OCI-LY7 (cell line): ENCODE measurements around the gene NFE2L3. TPM values are rescaled to one million over a fixed set of nuclear protein-coding genes. Genes with fewer than 3 reads are reported as not detected.

ENCODE experiments used
- BruUV-seq: library from RNA; stranded (reverse); fragments of 400-500 nt; replicated peaks from 2 replicates; lab custom pipeline; 2021; lab: Mats Ljungman, UMichigan
- CTCF ChIA-PET: fragments of 300-600 bp; sonication (Branson Sonifier 250); formaldehyde crosslinking; loops from one replicate; lab custom pipeline; 2022; ENCODE audit warnings: antibody characterized with exemption; ENCODE audit not compliant: unreplicated experiment; lab: Charles Lee
- POLR2A ChIA-PET: fragments of 300-600 bp; sonication (Branson Sonifier 250); formaldehyde crosslinking; loops from one replicate; lab custom pipeline; 2022; ENCODE audit warnings: antibody characterized with exemption; lab: Charles Lee
- DNase-seq: peaks from one replicate; pipeline ENCODE4 v3.0.0-alpha.2; 2015; ENCODE audit warnings: low spot score
- H2AFZ ChIP-seq: fragments of 200-600 bp; sonication (generic), shearing (Covaris generic); 2 replicates; pipeline ENCODE4 v1.6.1; 2014; ENCODE audit warnings: mild to moderate bottlenecking, antibody characterized with exemption, low read length, moderate library complexity
- H3K27ac ChIP-seq: fragments of 200-600 bp; sonication (generic); 2 replicates; pipeline ENCODE4 v1.5.1; 2014; ENCODE audit warnings: mixed run types, low read depth, mild to moderate bottlenecking, moderate library complexity, low read length, inconsistent platforms; ENCODE audit not compliant: poor library complexity, severe bottlenecking
- H3K36me3 ChIP-seq: fragments of 200-600 bp; sonication (generic); 2 replicates; pipeline ENCODE4 v1.6.1; 2014; ENCODE audit warnings: mild to moderate bottlenecking, antibody characterized with exemption, low read length, moderate library complexity, mixed read lengths; ENCODE audit not compliant: insufficient read depth
- H3K4me1 ChIP-seq: fragments of 200-600 bp; sonication (generic); 2 replicates; pipeline ENCODE4 v1.5.1; 2014; ENCODE audit warnings: mild to moderate bottlenecking, low read length; ENCODE audit not compliant: insufficient read depth, poor library complexity, severe bottlenecking
- H3K4me2 ChIP-seq: fragments of 200-600 bp; sonication (generic); 2 replicates; pipeline ENCODE4 v1.6.1; 2014; ENCODE audit warnings: mild to moderate bottlenecking, low read length
- H3K4me3 ChIP-seq: fragments of 200-600 bp; sonication (generic); 2 replicates; pipeline ENCODE4 v1.5.1; 2014; ENCODE audit warnings: mild to moderate bottlenecking, low read depth, low read length; ENCODE audit not compliant: poor library complexity, severe bottlenecking
- H3K79me2 ChIP-seq: fragments of 200-600 bp; sonication (generic); 2 replicates; pipeline ENCODE4 v1.6.1; 2016; ENCODE audit warnings: low read depth, mild to moderate bottlenecking, low read length, moderate library complexity, mixed read lengths; ENCODE audit not compliant: insufficient read depth
- H3K9me2 ChIP-seq: fragments of 200-600 bp; sonication (generic); 2 replicates; pipeline ENCODE4 v1.6.1; 2016; ENCODE audit warnings: mild to moderate bottlenecking, low read length, mixed read lengths; ENCODE audit not compliant: insufficient read depth
- H3K9me3 ChIP-seq: fragments of 200-600 bp; sonication (generic); 2 replicates; pipeline ENCODE4 v1.6.1; 2014; ENCODE audit warnings: mild to moderate bottlenecking, mixed run types, low read length, mixed read lengths
- H4K20me1 ChIP-seq: fragments of 200-600 bp; sonication (generic); 2 replicates; pipeline ENCODE4 v1.6.1; 2014; ENCODE audit warnings: mild to moderate bottlenecking, antibody characterized with exemption, low read length, moderate library complexity, mixed read lengths; ENCODE audit not compliant: insufficient read depth
- CTCF ChIP-seq: fragments of 200-600 bp; sonication (generic); conservative IDR thresholded peaks from 2 replicates; pipeline ENCODE4 v1.5.1; 2014; ENCODE audit warnings: mild to moderate bottlenecking, antibody characterized with exemption, low read length, moderate library complexity, mixed read lengths
- EZH2phosphoT487 ChIP-seq: fragments of 200-600 bp; sonication (generic); IDR thresholded peaks from 2 replicates; pipeline ENCODE4 v1.6.1; 2018; ENCODE audit warnings: low read depth, borderline replicate concordance, mild to moderate bottlenecking, mixed run types, antibody characterized with exemption, low read length, moderate library complexity, mixed read lengths
- intact Hi-C: fragments of 100-400 bp; cut with micrococcal nuclease; formaldehyde crosslinking; loops from one replicate; pipeline ENCODE4 v1.10.0; 2022; ENCODE audit not compliant: unreplicated experiment
- total RNA-seq, 2 experiments: library from RNA; depleted of rRNA in 1 of 2; stranded (reverse); fragments of >200 nt in 1 of 2; shearing (Covaris generic) in 1 of 2; gene quantifications; 2 replicates each; pipeline ENCODE4 v1.2.3, GENCODE V29; 2014 to 2022

The NFE2L3 gene
- total RNA-seq, 2 experiments from 2014 or later: 10.7 to 12.3 TPM

- Histone ChIP-seq H3K36me3 (peaks cover 45% of the 10 kb centered on the region), H3K27ac (no peak overlapping the region), H3K4me1 (no peaks in the 10 kb centered on the region), H4K20me1 (peaks cover 10% of the 10 kb centered on the region), H3K4me2 (no peak overlapping the region), H3K4me3 (no peak overlapping the region), H2AFZ (no peak overlapping the region), H3K79me2 (no peaks in the 10 kb centered on the region), H3K9me2 (no peaks in the 10 kb centered on the region), H3K9me3 (no peaks in the 10 kb centered on the region)
- TF ChIP-seq CTCF (no peak), EZH2phosphoT487 (no peak)
- intact Hi-C loops: loop anchor here (5.0 kb wide), 1 partner anchor 88 kb away; no protein-coding TSS in a partner anchor
- CTCF ChIA-PET: interaction anchor here (0.9 kb wide), 1 partner anchor 23 kb away, joined by 3 read pairs; no protein-coding TSS in a partner anchor
- BruUV-seq: no TSS peak
- POLR2A ChIA-PET: interaction anchor here (0.7 to 1.7 kb wide), 5 partner anchors 9 to 168 kb away, joined by 3 to 6 read pairs (median 3); no protein-coding TSS in a partner anchor
- DNase-seq: no peak
Measured at GRCh38 chr7:26179826-26180497, 28.0 kb downstream of the NFE2L3 start.

- no peak for DNase-seq
- ChIA-PET POLR2A (interaction anchor here (1.0 to 1.7 kb wide), 3 partner anchors 8 to 90 kb away, joined by 3 to 6 read pairs (median 6); no protein-coding TSS in a partner anchor), CTCF (interaction anchor here (0.9 kb wide), 1 partner anchor 24 kb away, joined by 3 read pairs; no protein-coding TSS in a partner anchor)
- TF ChIP-seq CTCF (no peak), EZH2phosphoT487 (no peak)
- H3K9me3 ChIP-seq: no peaks in the 10 kb centered on the region
- intact Hi-C loops: loop anchor here (5.0 kb wide), 1 partner anchor 88 kb away; no protein-coding TSS in a partner anchor
- no peak overlapping the region for H3K27ac ChIP-seq
- H3K4me2 ChIP-seq: no peak overlapping the region
- no peaks in the 10 kb centered on the region for H3K79me2 ChIP-seq
- no TSS peak for BruUV-seq
- H2AFZ ChIP-seq: no peak overlapping the region
- H4K20me1 ChIP-seq: peaks cover 10% of the 10 kb centered on the region
- H3K4me3 ChIP-seq: no peak overlapping the region
- H3K36me3 ChIP-seq: peaks cover 54% of the 10 kb centered on the region
- no peaks in the 10 kb centered on the region for H3K9me2 ChIP-seq
- H3K4me1 ChIP-seq: no peaks in the 10 kb centered on the region
Measured at GRCh38 chr7:26180792-26181198, 28.8 kb downstream of the NFE2L3 start.
